WTC11 (cell line): ENCODE measurements around the gene FBXO2.

Source experiments
- CREB1 ChIP-seq: sonication (generic); formaldehyde crosslinking; IDR thresholded peaks from 2 replicates; pipeline ENCODE4 v1.8.0; 2023; ENCODE audit warnings: mild to moderate bottlenecking, missing genetic modification reagents
- CTCF ChIP-seq: fragments of 200-600 bp; IDR thresholded peaks from 2 replicates; pipeline ENCODE4 v1.8.0; 2022; ENCODE audit warnings: antibody characterized with exemption
- NR1H2 ChIP-seq: sonication (generic); formaldehyde crosslinking; IDR thresholded peaks from 2 replicates; pipeline ENCODE4 v1.9.0; 2021; ENCODE audit warnings: mild to moderate bottlenecking, moderate library complexity, missing genetic modification reagents
- TF ChIP-seq, protein P1 (sequence below): sonication (generic); formaldehyde crosslinking; IDR thresholded peaks from 2 replicates; pipeline ENCODE4 v1.8.1; 2023; ENCODE audit warnings: mild to moderate bottlenecking, missing genetic modification reagents, moderate library complexity

DNA sequence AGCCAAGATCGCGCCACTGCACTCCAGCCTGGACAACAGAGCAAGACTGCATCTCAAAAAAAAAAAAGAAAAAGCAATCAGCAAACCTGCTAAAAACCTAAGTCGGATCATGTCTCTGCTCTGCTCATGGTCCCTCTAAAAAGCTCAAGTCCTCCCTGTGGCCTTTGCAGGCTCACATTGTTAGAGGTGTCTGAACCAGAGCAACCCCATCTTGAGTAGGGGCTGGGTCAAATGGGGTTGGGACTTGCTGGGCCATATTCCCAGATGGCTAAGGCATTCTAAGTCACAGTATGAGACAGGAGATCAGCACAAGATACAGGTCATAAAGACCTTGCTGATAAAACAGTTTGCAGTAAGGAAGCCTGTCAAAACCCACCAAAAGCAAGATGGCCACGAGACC lies 34.3 kb upstream of the FBXO2 start:
- TF ChIP-seq CREB1 (no peak), NR1H2 (CRISPR knock-in tag) (no peak), CTCF (no peak)
- TF ChIP-seq, protein P1, sequence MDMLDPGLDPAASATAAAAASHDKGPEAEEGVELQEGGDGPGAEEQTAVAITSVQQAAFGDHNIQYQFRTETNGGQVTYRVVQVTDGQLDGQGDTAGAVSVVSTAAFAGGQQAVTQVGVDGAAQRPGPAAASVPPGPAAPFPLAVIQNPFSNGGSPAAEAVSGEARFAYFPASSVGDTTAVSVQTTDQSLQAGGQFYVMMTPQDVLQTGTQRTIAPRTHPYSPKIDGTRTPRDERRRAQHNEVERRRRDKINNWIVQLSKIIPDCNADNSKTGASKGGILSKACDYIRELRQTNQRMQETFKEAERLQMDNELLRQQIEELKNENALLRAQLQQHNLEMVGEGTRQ (CRISPR knock-in tag), result no peak
